A673 (cell line): Measurements from ENCODE around the gene DCC.

Source experiments
- CTCF ChIP-seq: fragments of 300-800, 200-600 bp; sonication (generic); conservative IDR thresholded peaks from 2 replicates; pipeline ENCODE4 v1.5.1; 2017; ENCODE audit warnings: low read depth, mild to moderate bottlenecking, antibody characterized with exemption, low read length, moderate library complexity, mixed read lengths
- EZH2 ChIP-seq: fragments of 200-600 bp; sonication (generic); IDR thresholded peaks from 2 replicates; pipeline ENCODE4 v1.6.1; 2017; ENCODE audit warnings: borderline replicate concordance, low read depth, mild to moderate bottlenecking, mixed read lengths, antibody characterized with exemption, low read length; ENCODE audit not compliant: poor library complexity, severe bottlenecking

GRCh38 chr18:52349498-52349897 is 9.5 kb downstream of the DCC start:
- TF ChIP-seq CTCF (no peak), EZH2 (no peak)
